IPS-NIHi7 (cell line): ENCODE data around the gene BCOR.

ENCODE experiments used
- DNase-seq: peaks from one replicate; pipeline ENCODE4 v3.0.0; 2012; ENCODE audit warnings: mixed read lengths; ENCODE audit errors: extremely low spot score

BCOR gene

DNA sequence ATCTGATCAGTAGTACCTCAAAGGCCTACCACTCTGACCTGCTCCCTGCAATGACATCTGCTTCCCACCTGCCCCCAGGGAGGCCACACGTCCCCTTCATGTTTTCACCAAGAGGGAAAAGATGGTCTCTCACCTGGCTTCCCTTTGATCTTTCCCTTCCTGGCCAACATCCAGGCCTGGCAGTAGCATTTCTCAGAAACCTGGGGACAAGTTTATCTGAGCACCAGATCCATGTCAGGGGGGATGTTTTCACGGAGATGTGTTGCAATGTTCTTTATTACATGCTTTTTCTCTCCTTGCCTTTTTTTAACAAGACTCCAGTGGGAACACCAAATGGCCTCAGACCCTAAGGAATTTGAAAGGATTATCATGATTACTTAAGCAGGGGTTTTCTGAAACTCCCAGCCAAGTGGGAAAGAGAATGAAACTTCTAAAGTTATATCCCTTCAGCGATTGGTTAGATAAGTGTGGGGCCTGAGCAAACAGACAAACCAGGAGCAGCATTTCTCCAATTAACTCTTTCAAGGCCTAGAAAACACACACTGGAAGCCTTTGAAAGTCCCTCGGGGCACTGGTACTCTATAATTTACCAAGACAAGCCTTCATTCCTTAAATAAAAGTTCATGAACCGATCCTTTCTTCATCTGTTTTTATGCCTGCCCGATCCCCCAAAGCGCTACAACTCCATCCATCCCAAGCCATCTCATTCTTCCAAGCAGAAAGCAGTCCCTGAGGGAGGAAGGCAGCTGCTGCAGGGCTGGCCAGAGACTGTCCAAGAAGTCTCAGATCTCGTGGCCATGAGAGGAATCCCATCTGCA, 94.1 kb downstream of the BCOR start:
- no peak for DNase-seq

DNA sequence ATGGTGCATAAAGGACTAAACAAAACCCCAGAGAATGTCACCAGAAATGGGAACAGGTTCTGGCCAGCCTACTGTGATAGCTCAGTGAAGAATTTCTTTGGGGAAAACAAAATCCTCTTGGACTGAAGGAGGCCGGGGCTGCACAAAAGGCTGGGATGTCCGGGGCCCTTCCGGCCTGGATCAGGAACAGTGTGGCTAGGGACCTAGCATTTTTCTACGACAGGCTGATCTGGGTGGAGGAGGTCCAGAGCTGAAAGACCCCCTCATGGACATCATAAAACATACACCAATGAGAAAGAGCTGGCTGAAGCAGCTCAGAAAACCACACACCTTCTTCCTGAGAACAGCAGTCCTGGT, 94.7 kb downstream of the BCOR start:
- no peak for DNase-seq
